Renal pelvis (tissue), 4 donors: Measurements from ENCODE around the gene ZNF236. TPM values are rescaled to one million over a fixed set of nuclear protein-coding genes. Genes with fewer than 3 reads are reported as not detected.
A peak's percentile ranks its signal among the peaks of the same experiment; 100 is the strongest.

Experiments used
- DNase-seq: peaks from one replicate; pipeline ENCODE4 v3.0.0-alpha.2; 2013
- polyA plus RNA-seq, 3 donors: library from polyadenylated mRNA; unstranded; fragments of 120-200 nt; gene quantifications; one replicate each; pipeline ENCODE4 v1.2.1, GENCODE V29; 2013; ENCODE audit not compliant: insufficient read length in 3 of 3

ZNF236 gene
- polyA plus RNA-seq, 3 donors, result 10.1 to 13.9 (median 12.2) TPM

- DNase-seq, result no peak
Observed at GRCh38 chr18:76905821-76906220, 83.5 kb downstream of the ZNF236 start.

DNA sequence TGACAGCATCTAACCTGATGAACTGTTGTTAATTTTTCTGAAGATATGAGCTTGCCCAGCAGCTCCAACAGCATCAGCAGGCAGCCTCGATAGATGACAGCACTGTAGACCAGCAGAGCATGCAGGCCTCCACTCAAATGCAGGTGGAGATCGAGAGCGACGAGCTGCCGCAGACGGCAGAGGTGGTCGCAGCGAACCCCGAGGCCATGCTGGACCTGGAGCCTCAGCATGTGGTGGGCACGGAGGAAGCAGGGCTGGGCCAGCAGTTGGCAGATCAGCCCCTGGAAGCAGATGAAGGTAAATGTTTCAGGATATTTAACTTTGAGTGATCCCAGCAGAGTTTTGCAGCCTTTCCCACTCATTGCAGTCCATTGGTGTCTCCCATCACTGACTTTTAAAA, 85.9 kb downstream of the ZNF236 start:
- no peak for DNase-seq

- no peak for DNase-seq
Observed at GRCh38 chr18:76909439-76909838, 87.1 kb downstream of the ZNF236 start.

- DNase-seq, result no peak
Observed at GRCh38 chr18:76911440-76911839, 89.1 kb downstream of the ZNF236 start.

- no peak for DNase-seq
Observed at GRCh38 chr18:76913583-76913982, 91.2 kb downstream of the ZNF236 start.

DNA sequence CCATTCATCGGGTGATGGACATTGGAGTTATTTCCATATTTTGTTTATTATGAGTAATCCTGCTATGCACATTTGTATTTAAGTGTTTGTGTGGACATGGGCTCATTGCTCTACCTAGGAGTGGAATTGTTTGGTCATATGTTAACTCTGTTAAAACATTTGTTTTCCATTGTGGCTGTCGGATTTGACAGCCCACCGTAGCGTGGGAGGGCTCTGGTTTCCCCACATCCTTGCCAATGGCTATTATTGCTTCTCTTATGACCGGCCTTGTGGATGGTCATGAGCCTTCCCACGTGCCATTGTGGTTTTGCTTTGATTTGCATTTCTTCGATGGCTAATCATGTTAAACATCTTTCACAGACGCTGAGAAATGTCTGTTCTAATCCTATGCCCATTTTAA, 92.0 kb downstream of the ZNF236 start:
- no peak for DNase-seq

- DNase-seq, result no peak
Observed at GRCh38 chr18:76914796-76915195, 92.4 kb downstream of the ZNF236 start.

- DNase-seq, result no peak
Observed at GRCh38 chr18:76915456-76915855, 93.1 kb downstream of the ZNF236 start.

- no peak for DNase-seq
Observed at GRCh38 chr18:76920974-76921373, 98.6 kb downstream of the ZNF236 start.

DNA sequence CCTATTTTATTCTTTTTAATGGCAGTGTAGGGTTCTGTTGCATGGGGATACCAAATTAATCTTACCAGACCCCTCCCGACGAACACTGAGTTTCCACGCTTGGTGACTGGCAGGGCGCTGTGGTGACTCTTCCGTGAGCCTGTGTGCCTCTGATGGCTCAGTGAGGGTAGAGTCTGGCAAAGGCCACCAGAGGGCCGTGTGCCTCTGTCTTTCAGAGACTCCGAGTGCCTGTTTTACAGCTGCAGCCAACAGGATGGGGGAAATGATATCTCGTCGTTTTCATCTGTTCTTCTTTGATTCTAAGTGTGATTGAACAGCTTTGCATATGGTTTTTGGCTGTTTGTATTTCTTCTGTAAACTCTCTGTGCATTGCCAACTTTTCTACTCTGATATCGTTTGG, 99.8 kb downstream of the ZNF236 start:
- DNase-seq, result peak; percentile 46

- no peak for DNase-seq
Observed at GRCh38 chr18:76923485-76924085, 101.2 kb downstream of the ZNF236 start.

- no peak for DNase-seq
Observed at GRCh38 chr18:76925501-76925900, 103.1 kb downstream of the ZNF236 start.

DNA sequence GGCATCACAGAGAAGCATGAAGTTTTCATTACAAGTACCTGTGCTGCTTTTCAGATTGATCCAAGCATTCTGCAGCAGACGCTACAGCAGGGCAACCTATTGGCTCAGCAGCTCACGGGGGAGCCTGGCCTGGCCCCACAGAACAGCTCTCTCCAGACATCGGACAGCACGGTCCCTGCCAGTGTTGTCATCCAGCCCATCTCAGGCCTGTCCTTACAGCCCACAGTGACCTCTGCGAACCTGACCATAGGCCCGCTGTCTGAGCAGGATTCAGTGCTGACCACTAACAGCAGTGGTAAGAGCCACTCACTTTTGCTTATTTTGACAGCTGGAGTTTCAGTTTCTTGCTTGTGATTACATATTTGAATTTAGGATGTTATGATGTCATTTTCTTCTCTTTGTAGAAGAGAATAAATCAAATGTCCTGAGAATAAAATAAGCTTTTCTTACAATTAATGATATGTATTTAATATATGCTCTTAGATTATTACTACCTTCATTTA, 104.9 kb downstream of the ZNF236 start:
- DNase-seq, result no peak

DNA sequence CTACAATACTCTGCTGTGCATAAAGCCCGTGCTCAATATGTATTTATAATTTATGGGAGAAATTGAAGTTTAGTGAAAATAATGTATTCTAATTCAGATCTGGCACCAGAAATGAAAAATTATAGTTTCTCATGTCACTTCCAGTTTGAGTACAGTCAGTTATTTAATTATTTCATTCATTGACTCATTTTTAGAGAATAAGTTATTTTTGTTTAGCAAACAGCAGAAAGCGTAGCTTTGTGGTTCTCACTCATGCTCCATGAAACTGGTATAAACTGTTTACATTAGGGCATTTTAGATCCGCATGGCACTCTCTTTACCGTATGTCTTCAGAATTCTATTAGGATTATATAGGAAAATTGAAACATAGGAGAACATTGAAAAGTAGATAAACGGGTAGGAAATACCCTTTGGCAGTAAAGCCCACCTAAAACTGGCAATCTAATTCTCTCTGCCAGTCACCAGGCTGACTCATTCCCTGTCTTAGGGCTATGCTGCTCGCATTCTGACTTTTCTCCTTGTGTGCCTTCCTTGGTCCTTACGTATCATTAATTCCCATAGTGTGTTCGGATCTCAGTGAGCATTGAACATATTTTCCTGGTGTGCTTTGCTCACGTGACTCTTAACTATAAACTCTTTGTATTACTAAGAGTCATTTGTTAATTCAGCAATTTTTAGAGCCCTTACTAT, 106.0 kb downstream of the ZNF236 start:
- no peak for DNase-seq

DNA sequence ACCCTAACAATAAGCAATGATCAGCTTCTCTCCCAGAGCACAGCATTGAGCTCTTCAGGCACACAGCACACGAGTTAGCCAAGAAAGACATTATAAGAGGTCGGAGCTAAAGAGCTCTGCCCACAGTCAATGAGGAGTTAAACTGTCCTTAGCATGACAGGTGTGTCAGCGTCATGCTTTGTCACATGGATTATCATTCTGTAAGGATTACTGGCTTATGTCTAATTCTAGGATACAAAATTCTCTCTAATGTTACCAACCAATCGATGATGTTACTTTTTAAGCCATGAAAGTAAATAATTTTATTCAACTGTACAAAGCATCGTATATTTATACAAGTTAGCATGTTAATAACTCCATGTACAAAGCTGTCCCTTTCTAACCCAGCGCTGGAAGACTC, 108.8 kb downstream of the ZNF236 start:
- no peak for DNase-seq

- DNase-seq, result no peak
Observed at GRCh38 chr18:76932026-76932819, 109.9 kb downstream of the ZNF236 start.

DNA sequence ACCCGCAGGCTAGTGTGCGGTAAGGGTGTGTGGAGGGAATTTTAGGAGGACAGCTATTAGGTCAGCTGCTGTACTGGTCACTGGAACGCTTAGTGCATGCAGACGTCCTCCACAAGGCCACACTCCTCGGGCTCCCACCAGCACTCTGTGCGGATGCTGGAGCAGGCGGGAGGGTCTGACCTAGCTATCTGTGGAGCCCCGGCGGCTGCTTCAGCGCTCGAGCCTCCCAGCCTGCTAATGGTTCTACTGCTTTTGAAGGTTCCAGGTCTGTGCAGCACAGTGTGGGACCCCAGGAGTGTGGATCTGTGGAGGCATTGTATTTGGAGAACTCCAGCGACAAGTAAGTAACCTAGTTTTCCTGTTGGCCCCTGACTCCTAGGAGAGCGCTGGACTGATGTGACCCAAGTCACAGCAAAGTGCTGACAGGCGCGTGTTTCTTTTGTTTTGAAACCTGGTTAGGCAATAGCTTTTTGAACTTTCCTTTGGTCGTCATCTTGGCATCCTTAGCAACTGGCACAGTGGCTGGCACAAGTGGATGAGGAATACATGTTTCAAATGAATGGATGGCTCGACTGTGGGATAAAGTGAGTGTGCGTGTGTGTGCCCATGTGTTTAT, 113.5 kb downstream of the ZNF236 start:
- no peak for DNase-seq

DNA sequence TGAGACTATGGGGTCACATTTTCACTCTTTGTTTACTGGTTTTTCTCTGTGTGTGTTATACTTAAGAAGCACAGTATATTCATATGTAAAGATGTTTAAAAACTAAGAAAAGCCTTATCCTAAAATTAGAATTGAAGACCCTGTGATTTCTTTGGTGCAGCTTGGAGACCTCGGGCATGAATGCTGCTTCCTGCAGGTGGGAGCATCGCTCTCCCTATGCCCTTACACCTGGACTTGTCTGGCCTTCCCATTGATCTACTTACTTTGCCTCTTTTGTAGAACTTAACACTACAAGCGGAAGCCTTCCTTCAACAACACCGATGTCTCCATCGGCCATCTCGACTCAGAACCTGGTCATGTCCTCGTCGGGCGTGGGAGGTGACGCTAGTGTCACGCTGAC, 114.5 kb downstream of the ZNF236 start:
- no peak for DNase-seq

- DNase-seq, result no peak
Observed at GRCh38 chr18:76937597-76937996, 115.2 kb downstream of the ZNF236 start.

GRCh38 chr18:76938619-76939018, 116.3 kb downstream of the ZNF236 start:
- no peak for DNase-seq

DNA sequence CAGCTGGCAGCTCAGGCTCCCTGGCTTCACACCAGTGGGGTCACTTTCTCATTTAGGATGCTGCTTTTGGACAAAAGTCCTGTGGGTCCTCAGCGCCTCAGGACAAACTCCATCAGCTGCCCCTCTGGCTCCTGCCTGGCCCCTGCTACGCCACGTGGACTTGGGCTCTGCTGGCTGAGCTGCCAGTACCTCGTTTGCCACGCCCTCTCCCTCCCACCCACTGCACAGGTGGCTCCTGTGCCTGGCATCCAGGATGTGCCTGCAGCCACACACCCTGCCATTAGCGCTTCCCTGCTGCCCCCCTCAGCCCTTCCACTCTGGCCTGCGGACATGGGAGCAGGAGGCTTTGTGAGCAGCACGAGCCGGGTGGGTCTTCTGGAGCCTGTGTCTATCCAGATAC, 118.9 kb downstream of the ZNF236 start:
- no peak for DNase-seq

DNA sequence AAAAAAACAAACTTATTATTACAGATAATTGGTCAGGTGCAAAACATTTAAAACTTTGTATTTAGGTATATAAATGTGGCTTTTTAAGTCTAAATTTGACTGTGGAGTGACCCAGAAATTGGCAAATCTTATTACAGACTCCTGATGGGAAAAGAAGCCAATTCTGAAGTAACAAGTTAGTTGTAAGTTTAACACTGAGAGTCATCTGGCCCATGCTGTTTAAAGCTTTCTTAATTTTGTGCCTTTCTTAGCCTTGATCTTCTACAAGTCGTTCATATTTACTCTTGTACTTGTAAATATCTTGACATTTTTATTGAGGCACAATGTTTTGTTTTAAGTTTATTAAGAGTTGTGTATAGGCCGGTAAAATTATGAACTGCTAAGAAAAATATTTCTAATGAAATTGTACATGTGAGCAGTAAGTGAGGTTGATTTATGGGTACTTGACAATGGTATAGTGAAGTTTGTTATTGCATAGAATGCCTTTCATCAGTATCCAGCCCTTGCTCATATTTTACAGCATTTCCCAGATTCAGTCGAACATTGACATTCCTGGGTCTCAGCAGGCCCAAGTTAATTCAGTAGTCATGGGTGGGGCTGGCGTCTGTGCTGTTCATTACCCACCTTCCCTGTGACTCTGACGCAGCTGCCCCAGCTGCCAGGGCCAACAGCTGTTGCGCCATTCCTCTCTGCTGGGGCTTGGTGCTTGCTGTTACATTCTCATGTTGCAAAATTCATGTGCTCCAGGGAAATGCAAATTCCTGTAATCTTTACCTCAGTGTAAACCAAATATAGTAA, 121.4 kb downstream of the ZNF236 start:
- no peak for DNase-seq
